Kidney (tissue), 14 donors: ENCODE measurements around the gene BSCL2. TPM values are rescaled to one million over a fixed set of nuclear protein-coding genes. Genes with fewer than 3 reads are reported as not detected.

Source experiments
- DNase-seq, 5 donors: peaks; one replicate each; pipeline ENCODE4 v3.0.0-alpha.2; 2013 to 2020
- FAIRE-seq: peaks from 2 replicates; lab custom pipeline; 2012; peaks lifted over from hg19 to GRCh38; lab: Jason Lieb, UNC
- H3K27ac ChIP-seq, 2 donors: one replicate each; pipeline ENCODE4 v1.7.0; 2013; ENCODE audit warnings: low read depth in 2 of 2, low read length in 2 of 2, inconsistent platforms in 1 of 2
- H3K27me3 ChIP-seq: one replicate; pipeline ENCODE4 v1.7.1; 2013; ENCODE audit warnings: low read length, inconsistent platforms; ENCODE audit not compliant: control insufficient read depth, insufficient read depth
- H3K36me3 ChIP-seq, 3 donors: one replicate each; pipeline versions ENCODE4 v1.7.0 to v1.7.1; 2013; ENCODE audit warnings: low read length in 3 of 3, control low read depth in 1 of 3, inconsistent platforms in 1 of 3; ENCODE audit not compliant: insufficient read depth in 3 of 3, control insufficient read depth in 2 of 3
- H3K4me1 ChIP-seq, 3 donors: one replicate each; pipeline versions ENCODE4 v1.7.0 to v1.7.1; 2013; ENCODE audit warnings: low read length in 3 of 3, inconsistent platforms in 1 of 3, low read depth in 1 of 3; ENCODE audit not compliant: control insufficient read depth in 2 of 3, insufficient read depth in 2 of 3
- H3K4me3 ChIP-seq, 3 donors: one replicate each; pipeline versions ENCODE4 v1.7.0 to v1.8.1; 2013; ENCODE audit warnings: low read length in 3 of 3, control low read depth in 1 of 3, inconsistent platforms in 1 of 3
- H3K9ac ChIP-seq, 3 donors: one replicate each; pipeline versions ENCODE4 v1.7.0 to v1.7.1; 2013; ENCODE audit warnings: low read length in 3 of 3, control low read depth in 1 of 3, inconsistent platforms in 1 of 3
- H3K9me3 ChIP-seq, 3 donors: one replicate each; pipeline versions ENCODE4 v1.7.0 to v1.7.1; 2013; ENCODE audit warnings: low read length in 3 of 3, control low read depth in 1 of 3, inconsistent platforms in 1 of 3; ENCODE audit not compliant: control insufficient read depth in 2 of 3, insufficient read depth in 1 of 3
- intact Hi-C: fragments of 100-400 bp; cut with DNase I; formaldehyde crosslinking; loops from one replicate; pipeline ENCODE4 v1.11.1; 2022
- polyA plus RNA-seq: library from polyadenylated mRNA; stranded (reverse); fragments of 350-450 nt; fragmentation: Illumina TruSeq; extraction: RNeasy Lipid Tissue Mini Kit (QIAGEN cat#74804); gene quantifications from one replicate; pipeline ENCODE4 v1.2.3, GENCODE V29; 2014; ENCODE audit warnings: low read depth, low replicate concordance; ENCODE audit not compliant: insufficient read depth
- total RNA-seq: library from RNA; stranded (reverse); fragmentation: NEBNext Ultra II Directional; extraction: Animal tissue kit (Norgen Biotek cat#: 25700); gene quantifications from one replicate; pipeline ENCODE4 v1.2.1, GENCODE V29; 2021
- TF ChIP-seq, protein P1 (sequence below): IDR thresholded peaks from 3 replicates; pipeline ENCODE4 v1.5.1; 2012; ENCODE audit warnings: mild to moderate bottlenecking, moderate library complexity, borderline replicate concordance; ENCODE audit not compliant: insufficient read depth; ENCODE audit errors: extremely low read depth
- donor health status: control.
- donor health status: control.
- donor health status: control.
- donor health status: control.
- donor health status: control.
- donor health status: DM: yes; HTN: yes; CAD: no.
- donor health status: Normal renal cell carcinoma (clear cell type).

Gene BSCL2
- total and polyA plus RNA-seq, 2 donors from 2014 or later = 93.2 to 249 TPM

DNA sequence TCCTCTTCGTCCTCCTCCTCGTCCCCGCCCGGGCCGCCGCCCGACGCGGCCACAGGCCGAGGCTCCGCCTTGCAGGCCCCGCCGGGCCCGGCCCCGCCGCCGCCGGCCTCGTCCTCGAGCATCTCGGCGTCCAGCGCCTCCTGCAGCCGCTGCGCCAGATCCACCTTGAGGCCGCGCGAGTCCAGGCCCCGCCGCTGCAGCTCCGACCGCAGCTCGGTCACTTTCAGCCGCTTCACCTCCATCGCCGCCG is 19.6 kb upstream of the BSCL2 start:
- FAIRE-seq (no peak), DNase-seq (no peak)
- H3K27me3 ChIP-seq = no peaks in the 10 kb centered on the region
- peaks cover 3 to 20% (median 4%) of the 10 kb centered on the region in 3 donors for H3K4me1 ChIP-seq
- intact Hi-C loops = no loop called here
- TF ChIP-seq, protein P1, sequence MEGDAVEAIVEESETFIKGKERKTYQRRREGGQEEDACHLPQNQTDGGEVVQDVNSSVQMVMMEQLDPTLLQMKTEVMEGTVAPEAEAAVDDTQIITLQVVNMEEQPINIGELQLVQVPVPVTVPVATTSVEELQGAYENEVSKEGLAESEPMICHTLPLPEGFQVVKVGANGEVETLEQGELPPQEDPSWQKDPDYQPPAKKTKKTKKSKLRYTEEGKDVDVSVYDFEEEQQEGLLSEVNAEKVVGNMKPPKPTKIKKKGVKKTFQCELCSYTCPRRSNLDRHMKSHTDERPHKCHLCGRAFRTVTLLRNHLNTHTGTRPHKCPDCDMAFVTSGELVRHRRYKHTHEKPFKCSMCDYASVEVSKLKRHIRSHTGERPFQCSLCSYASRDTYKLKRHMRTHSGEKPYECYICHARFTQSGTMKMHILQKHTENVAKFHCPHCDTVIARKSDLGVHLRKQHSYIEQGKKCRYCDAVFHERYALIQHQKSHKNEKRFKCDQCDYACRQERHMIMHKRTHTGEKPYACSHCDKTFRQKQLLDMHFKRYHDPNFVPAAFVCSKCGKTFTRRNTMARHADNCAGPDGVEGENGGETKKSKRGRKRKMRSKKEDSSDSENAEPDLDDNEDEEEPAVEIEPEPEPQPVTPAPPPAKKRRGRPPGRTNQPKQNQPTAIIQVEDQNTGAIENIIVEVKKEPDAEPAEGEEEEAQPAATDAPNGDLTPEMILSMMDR = no peak
- no peaks in the 10 kb centered on the region for H3K9me3 ChIP-seq
- H3K36me3 ChIP-seq = peaks cover 9 to 23% (median 16%) of the 10 kb centered on the region in 3 donors
- H3K4me3 ChIP-seq = peak overlapping the region; percentile 69 to 99 (median 82)
- peak overlapping the region; percentile 97 to 99 for H3K27ac ChIP-seq
- H3K9ac ChIP-seq = peak overlapping the region; percentile 45 to 83 (median 78)

DNA sequence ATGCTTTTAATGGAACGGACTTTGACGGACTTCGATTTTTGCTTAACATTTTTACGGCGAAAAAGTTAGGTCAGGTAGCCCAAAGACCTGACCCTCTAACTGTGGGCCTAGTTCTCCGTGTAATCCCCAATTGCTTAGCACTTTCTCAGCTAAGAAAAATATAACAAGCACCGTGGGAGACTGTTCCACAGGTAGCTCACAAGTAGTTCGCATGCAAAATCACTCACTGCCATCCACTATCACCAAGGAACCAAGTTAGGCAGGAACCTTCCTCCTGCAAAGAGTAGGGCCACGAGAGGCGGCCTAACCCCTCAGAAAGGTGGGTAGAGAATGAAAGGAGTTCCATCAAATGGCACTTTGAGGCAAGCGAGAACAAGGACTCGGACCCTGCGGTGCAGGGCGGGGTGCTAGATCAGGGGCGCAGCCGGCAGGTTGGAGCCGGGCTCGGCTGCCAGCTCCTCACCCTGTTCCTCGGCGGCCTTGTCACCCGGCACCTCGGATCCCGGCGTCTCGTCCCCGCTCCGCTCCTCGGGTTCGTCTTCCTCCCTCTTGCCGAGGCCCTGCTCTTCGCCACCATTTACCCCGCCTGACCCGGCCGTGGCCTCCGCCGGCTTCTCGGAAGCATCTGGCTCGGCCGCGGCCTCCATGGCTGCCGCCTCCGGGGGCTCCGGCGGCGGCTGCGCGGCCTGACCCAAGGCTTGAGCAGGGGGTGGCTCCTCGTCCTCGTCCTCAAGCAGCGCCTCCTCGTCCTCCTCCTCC is 19.1 kb upstream of the BSCL2 start:
- Histone ChIP-seq H3K4me3 (peak overlapping the region; percentile 69 to 99 (median 82)), H3K4me1 (peaks cover 3 to 20% (median 4%) of the 10 kb centered on the region in 3 donors), H3K9me3 (no peaks in the 10 kb centered on the region), H3K36me3 (peaks cover 11 to 28% (median 21%) of the 10 kb centered on the region in 3 donors), H3K27ac (peak overlapping the region; percentile 97 to 99), H3K27me3 (no peaks in the 10 kb centered on the region), H3K9ac (peak overlapping the region; percentile 45 to 83 (median 78))
- TF ChIP-seq, protein P1 = no peak
- DNase-seq (no peak), FAIRE-seq (no peak)
- intact Hi-C loops = no loop called here

DNA sequence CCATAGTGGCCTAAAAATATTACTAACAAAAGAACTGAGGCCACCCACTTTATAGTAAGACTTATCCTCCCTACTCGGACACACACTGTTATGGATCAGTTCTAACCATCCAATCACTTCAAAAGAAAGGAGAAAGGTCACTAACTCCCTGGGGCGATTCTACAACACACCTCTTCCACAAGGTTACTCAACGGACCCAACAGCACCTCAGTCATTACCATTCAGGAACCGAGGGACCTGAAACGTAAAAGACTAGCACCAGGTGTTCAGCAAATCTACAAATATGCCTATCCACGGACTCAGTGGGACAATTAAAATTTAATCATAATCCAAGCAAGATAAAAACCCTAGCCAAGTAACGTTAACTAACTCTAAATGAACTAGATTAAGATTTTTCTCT is 18.4 kb upstream of the BSCL2 start:
- Histone ChIP-seq H3K4me1 (peaks cover 3 to 20% (median 4%) of the 10 kb centered on the region in 3 donors), H3K4me3 (peak overlapping the region; percentile 69 to 99 (median 82)), H3K27me3 (no peaks in the 10 kb centered on the region), H3K9me3 (no peaks in the 10 kb centered on the region), H3K9ac (peak overlapping the region; percentile 45 to 83 (median 78)), H3K36me3 (peaks cover 12 to 35% (median 28%) of the 10 kb centered on the region in 3 donors), H3K27ac (peak overlapping the region; percentile 65 to 97)
- TF ChIP-seq, protein P1 = no peak
- FAIRE-seq = no peak
- peak in 1 of 5 donors; percentile 27 for DNase-seq
- intact Hi-C loops = no loop called here
